ENCODE data around the gene SOX6. TPM values are rescaled to one million over a fixed set of nuclear protein-coding genes. Genes with fewer than 3 reads are reported as not detected.

SOX6 gene
- total RNA-seq, 1 experiment from 2014 or later, result under 0.01 TPM

DNA sequence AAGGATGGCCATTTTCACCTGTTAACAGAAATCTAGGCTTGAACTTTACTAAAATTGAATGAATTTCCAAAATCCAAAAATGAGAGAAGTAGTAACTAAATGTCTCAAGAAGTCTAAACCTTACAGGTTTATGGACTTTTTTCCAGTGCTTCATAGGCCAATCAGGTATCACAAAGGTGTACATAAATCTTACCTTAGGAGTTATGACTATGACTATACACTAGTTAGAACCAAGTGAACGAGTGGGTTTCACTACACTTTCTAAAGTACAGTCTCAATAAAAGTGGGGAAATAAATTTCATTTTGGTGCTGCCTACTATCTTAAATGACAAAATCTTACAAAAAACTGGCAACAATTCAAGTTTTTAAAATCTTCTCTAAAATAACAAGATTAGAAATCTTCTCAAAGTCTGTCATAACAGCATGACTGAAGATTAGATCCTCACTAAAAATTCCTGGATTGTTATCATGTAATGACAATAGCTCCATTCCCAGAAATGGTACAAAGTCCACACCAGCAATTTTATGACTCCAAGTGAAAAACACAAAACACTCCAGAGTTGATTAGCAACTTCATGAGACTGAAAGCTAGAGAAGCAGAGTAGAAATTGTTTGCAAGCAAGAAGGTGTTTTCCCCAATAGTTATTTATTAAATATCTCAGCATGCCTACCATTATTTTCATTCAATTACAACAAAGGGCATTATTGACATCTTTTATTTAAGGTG is 20.9 kb downstream of the SOX6 start:
- no peak for DNase-seq (ENCODE audit: low spot score)
- in situ Hi-C loops (cut with HindIII; ENCODE audit: low sequenced_read_pairs), result no loop called here

DNA sequence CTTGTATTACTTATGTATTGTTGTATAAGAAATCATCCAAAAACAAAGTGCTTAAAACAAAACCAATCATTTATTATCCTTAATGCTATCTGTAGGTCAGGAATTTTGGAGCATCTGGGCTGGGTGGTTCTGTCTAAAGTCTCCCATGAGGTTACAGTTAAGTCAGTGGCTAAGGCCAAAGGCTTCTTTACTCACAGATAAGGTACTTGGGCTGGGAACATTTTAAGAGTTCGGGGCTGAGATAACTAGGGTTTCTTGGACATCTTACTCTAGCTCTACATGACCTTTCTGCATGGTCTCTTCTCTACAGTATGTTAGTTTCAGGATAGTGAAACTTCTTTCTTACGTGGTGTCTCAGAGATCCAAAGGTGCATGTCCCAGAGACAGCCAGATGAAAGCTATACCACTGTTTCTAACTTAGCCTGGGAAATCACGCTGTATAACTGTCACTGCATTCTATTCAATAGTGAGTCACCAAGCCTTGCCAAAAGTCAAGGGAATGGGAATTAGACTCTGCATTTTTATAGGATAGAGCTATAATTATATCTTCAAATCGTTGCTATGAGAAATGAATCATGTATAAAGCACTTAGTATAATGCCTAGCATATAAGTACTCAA is 29.6 kb downstream of the SOX6 start:
- in situ Hi-C loops (cut with HindIII; ENCODE audit: low sequenced_read_pairs), result no loop called here
- no peak for DNase-seq (ENCODE audit: low spot score)

DNA sequence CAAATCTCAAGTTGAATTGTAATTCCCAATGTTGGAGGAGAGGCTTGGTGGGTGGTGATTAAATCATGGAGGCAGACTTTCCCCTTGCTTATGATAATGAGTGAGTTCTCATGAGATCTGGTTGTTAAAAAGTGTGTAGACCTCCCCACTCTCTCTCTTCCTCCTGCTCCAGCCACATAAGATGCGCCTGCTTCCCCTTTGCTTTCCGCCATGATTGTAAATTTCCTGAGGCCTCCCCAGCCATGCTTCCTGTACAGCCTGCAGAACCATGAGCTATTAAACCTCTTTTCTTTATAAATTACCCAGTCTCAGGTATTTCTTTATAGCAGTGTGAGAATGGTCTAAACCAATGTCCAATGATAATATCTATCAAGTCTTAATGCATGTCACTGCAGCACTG is 34.2 kb downstream of the SOX6 start:
- in situ Hi-C loops (cut with HindIII; ENCODE audit: low sequenced_read_pairs), result no loop called here
- no peak for DNase-seq (ENCODE audit: low spot score)

DNA sequence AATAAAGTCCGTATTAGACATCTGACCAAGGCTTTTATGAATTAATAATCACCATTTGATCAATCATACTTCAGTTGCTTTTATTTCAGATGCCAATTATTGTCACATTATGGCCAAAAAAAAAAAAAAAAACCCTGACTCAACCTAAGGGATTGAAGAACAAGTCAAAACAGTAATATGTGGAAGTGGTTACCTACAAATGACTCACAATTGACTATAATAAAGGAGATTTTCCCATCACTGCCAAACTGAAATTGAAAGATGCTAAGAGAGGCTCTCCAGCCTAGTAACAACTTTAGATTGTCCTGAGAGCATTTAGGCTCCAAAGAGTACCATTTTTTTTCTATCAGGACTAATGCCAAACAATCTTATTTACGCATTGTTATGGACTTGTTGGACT is 35.2 kb downstream of the SOX6 start:
- in situ Hi-C loops (cut with HindIII; ENCODE audit: low sequenced_read_pairs), result no loop called here

DNA sequence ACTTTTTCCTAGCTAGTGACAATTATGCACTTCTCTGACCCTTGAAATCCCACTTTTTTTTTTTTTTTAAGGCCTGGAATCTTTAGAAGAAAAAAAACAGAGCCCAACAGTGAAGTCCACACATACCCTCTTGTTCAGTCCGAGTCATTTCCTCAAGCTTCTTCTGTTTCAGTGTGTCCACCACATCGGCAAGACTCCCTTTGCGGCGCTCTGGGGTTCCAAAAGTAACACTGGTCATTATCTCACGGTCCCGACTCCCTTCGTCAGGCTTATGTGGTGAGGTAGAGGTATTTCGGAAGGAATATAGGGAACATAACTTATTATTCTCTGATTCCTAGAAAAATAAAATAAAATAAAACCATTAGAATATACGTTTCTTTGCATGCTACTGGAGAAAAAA is 38.0 kb downstream of the SOX6 start:
- in situ Hi-C loops (cut with HindIII; ENCODE audit: low sequenced_read_pairs), result no loop called here
- DNase-seq (ENCODE audit: low spot score), result no peak

More for the DNA sequence above, 35.2 kb downstream of the SOX6 start:
- no peak for DNase-seq (ENCODE audit: low spot score)

DNA sequence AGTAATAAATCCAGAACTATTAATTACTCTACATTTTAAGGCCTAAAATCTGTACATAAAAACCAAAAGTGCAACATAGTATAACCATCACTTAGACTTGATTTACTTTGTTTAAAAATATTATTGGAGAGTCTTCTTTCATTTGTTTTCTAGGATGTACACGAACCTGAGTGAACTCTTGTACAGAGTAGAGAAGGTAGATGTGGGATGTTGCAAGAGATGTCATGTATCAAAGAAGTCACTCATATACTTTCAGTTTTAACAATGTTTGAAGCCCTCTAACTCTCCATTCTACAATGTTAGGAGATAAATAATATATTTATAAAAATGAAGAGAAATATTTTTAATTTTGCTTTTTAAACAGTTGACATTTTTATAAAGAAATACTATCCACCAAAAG is 38.6 kb downstream of the SOX6 start:
- in situ Hi-C loops (cut with HindIII; ENCODE audit: low sequenced_read_pairs), result no loop called here
- no peak for DNase-seq (ENCODE audit: low spot score)

DNA sequence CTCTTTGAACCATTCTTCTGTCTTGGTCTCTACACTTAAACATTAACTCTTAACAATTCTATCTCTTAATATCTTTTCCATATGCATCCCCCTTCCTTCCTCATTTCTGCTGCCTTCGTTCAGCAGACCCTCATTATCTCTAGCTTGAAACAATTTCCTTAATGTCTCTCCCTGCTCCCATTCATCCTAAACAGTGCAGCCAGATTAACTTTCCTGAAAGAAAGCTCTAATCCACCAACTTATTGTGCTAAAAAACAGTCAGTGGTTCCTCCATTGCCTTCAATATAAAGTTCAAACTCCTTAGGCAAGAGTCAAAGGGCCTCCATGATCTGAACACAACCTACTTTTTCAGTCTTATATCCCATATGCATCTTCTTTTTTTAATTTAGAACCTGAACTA is 42.5 kb downstream of the SOX6 start:
- DNase-seq (ENCODE audit: low spot score), result no peak
- in situ Hi-C loops (cut with HindIII; ENCODE audit: low sequenced_read_pairs), result no loop called here

DNA sequence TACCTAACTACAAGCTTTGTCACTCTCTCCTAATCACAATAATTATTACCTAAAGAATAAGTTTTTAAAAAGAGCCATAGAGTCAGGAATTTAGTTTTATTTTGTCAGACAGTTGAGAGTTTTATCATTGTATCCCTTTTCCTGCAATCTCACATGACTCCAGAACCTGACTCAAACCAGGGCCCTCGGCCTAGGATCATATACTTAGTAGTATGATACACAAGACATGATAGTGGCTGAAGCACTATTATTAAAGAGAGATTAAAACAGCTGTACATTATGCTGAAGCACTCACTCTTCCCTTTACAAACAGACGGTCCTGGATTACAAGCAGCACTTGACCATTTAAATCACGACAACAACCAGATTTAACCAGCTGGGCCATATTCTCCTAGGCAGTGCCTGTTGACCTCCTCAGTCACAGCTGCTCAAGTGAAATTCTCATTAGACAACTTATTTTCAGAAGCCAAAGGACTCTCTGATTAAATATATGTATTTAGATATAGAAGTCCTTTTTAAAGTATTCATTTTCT is 44.0 kb downstream of the SOX6 start:
- no peak for DNase-seq (ENCODE audit: low spot score)
- in situ Hi-C loops (cut with HindIII; ENCODE audit: low sequenced_read_pairs), result no loop called here

DNA sequence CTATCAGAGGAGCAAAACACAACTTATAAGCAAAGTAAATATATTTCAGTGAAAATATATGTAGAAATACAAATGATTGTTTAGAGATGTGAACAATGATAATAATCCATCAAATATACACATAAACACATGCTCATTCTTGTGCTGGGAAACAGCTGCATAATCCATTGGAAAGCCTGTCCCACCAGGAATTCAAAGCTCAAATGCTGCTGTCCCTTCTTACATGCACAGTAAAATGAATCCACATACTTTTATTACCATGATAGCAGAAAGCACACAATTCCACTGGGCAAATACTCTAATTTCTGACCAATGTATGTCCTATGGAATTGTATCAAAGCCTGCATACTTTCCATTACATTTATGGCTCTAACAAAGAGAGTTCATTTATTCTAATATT is 44.5 kb downstream of the SOX6 start:
- in situ Hi-C loops (cut with HindIII; ENCODE audit: low sequenced_read_pairs), result no loop called here
- DNase-seq (ENCODE audit: low spot score), result no peak

DNA sequence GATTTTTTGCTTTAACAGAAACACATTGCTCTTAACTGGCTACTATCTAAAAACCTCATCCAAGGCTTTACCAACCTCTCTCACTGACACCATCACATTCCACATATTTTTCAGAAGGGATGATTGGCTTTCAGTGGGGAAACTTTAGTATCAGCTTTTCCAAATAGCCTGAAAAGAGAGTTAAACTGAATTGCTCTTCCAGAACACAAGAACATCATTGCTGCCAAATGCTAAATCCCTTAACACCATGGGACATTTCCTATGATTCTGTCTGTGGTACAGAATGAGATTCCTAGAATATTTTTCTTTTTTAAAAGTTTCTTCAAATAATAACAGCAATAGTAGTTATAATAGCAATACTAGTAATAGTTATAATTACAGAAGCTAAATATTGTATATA is 45.4 kb downstream of the SOX6 start:
- no peak for DNase-seq (ENCODE audit: low spot score)
- in situ Hi-C loops (cut with HindIII; ENCODE audit: low sequenced_read_pairs), result no loop called here

DNA sequence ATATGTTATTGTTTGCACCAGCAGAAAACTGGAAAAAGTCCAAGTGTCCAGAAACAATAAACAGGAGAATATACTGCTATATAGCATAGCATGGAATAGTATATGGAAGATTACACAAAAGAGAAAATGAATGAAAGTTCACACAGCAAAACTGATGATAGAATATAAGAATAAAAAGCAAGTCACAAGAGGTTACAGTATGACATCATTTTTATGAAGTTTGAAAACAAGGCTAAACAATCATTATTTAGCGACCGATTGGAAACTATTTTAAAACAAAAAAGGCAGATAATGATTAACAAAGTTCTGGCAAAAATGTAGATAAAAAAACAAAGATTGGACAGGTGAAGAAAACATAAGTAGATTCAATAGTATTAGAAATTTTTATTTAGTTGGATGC is 47.1 kb downstream of the SOX6 start:
- DNase-seq (ENCODE audit: low spot score), result no peak
- in situ Hi-C loops (cut with HindIII; ENCODE audit: low sequenced_read_pairs), result no loop called here

DNA sequence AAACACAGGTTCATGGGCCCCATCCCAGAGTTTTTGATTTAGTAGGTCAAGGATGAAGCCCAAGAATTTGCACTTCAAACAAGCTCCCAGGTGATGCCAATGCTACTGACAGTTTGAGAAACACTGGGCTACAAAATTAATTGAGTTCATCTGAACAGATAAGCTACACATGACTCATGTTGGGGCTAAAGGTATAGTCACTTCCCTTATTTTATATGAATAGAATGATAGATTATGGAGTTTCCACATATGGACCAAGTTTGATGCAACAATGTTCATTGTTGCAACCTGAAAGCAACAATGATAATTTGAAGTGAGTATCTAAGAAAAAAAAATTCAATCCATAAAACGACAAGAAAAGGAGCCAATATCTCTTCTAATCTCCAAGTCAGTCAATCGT is 54.9 kb downstream of the SOX6 start:
- in situ Hi-C loops (cut with HindIII; ENCODE audit: low sequenced_read_pairs), result no loop called here

DNA sequence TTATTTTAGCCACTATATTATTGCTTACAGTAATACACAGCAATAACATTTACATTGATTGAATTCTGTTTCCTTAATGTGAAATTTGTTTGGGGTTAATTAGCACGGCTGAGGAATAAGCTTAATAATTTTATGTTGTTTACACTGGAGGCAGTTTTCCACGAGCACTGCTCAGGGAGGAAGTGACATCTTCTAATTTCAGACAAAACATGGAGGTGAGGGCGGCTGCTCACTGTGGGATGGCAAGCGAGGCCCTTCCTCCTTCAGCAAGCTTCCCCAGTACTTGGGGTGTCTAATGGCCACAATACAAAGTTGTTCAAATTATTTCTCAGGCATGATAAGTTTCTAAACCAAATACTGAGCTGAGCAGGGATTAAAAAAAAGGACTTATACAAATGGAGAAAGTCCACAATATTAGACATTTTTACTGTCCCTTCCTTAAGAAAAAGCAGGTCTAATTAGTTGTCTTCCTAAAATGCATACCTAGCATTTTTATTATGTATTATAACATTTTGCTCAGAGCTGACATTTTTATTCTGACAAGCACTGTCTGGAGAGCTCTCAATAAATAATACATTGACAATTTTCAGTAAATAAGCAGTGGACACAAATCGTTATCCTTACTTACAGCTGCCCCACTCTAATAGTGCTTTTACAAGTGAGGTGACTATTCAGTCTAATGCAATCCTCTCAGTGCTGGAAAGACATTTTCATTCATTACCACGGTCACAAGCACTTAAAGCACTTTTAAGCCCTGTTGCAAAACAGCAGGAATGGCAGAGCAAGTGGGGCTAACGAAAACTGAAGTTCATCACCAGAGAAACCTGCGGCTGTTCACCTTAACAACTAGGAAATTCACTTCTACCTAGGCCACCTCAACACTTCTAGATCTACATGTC is 56.2 kb downstream of the SOX6 start:
- no peak for DNase-seq (ENCODE audit: low spot score)
- in situ Hi-C loops (cut with HindIII; ENCODE audit: low sequenced_read_pairs), result no loop called here

More for the DNA sequence above, 54.9 kb downstream of the SOX6 start:
- no peak for DNase-seq (ENCODE audit: low spot score)

DNA sequence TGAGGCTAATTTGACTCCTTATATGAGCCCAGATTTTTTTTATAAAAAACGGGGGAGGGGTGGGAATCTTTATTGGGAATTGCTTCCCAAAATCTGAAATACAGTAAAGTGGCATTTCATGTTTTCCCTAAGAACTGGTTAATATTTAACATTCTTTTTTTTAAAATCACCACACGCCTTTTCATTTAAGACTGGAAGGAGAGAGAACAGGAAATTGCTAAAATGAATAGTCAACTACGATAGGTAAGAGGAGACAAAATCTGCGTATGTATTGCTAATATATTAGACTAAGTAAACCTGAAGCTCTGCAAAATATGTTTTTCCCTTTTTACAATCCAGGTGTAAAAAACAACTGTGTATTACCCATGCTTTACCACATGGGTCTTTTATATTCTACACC is 57.0 kb downstream of the SOX6 start:
- no peak for DNase-seq (ENCODE audit: low spot score)
- in situ Hi-C loops (cut with HindIII; ENCODE audit: low sequenced_read_pairs), result no loop called here

DNA sequence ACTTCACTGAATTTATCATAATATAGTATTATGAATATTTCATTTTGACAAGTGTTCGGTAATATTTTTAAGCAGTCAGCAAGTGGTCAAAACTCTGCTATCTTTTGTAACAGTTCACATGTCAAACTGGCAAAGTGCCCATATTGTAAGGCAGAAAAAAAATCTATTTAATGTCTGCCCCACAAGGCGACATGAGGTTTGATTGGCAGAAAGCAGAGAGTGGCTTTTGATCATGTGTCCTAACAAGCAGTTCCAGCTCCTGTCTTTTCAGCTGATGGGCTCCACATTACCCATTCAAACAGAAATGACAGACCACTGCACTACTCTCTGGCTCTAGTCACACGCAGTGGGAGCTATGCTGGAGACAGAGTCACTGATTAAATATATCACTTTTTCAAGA is 59.0 kb downstream of the SOX6 start:
- no peak for DNase-seq (ENCODE audit: low spot score)
- in situ Hi-C loops (cut with HindIII; ENCODE audit: low sequenced_read_pairs), result no loop called here

DNA sequence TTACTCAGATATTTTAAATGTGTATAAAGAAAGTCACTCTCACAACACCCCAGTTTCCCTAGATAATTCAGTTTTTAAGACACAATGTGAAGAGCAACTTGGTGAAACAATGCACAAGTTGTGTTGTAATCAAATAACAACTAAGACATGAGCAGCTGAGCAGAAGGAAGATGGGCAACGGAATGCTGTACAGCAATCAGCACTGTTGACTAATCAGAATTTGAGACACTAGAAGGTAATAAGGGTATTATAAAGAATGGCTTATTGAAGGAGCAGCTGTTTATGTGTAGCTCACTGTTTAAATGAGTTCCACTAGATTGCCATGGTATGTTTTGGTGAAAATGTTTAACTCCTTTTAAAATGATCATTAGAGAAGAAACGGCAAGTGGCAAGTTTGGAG is 60.1 kb downstream of the SOX6 start:
- in situ Hi-C loops (cut with HindIII; ENCODE audit: low sequenced_read_pairs), result no loop called here
- DNase-seq (ENCODE audit: low spot score), result no peak

DNA sequence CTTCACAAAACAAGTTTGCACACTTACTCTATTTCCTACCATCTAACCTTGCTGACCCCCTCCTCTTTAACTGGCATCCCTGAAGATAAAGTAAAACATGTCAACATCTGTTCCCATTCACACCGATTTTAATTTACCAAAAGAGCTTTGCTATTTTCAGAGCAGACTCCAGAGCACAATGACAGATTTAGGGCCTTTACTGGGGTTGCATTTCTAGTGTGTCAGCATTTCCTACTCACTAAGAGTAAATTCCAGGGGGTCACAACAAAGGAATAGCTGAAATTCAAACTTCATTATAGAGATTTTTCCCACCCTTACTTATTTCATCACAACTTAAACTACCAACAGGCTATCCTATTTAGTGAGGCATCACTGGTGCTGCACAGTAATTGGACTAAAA is 60.8 kb downstream of the SOX6 start:
- in situ Hi-C loops (cut with HindIII; ENCODE audit: low sequenced_read_pairs), result no loop called here
- no peak for DNase-seq (ENCODE audit: low spot score)

DNA sequence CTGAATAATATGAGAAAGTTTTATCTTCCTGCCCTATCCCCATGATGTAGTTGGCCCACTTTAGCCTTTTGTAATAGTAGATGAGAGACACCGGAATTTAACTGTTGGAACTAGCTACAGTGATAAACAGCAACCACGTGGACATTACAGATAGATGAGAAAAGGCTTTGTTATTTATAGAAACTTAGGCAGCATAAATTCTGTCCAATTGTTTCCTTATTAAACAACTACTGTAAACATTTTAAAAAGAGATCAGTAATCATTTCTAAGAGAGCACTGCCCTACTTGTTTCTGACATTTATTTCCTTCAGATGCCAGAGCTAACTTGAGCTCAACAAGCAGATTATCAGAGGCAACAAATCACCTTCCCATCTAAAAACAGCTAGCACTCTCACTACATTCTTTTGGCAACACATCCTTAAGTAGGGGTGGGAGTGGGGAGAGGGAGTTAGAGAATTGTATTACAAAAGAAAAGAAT is 63.1 kb downstream of the SOX6 start:
- in situ Hi-C loops (cut with HindIII; ENCODE audit: low sequenced_read_pairs), result no loop called here
- DNase-seq (ENCODE audit: low spot score), result no peak

DNA sequence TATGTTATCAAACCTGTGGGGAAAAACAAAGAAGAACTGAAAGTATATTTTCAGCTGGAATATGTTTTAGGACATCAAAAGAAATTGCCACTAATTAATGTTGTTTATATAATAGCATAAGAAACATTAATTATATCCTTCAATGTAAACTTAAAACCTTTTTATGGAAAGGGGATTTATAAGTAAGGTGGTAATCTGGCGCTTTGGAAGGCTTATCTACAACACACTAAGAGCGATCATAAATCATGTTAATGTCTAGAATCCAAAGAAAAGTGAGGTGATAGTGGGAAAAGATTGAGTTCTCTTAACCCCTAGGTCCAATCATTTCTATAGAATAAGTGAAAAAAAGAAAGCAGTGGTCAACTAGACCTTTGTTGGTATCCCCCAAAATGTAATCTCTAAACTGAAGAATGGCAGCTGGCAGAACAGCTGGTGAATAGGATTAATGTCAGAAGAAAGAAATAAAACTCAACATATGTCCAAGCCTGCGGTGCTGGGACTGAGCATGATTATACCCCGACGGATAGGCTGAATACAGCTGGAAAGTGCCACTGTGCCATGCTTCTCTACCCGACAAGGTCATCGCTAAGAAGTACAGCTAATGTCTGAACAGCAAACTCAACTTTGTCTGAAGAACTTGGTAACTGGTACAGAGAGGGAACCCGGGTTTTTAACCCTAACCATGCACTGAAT is 64.0 kb downstream of the SOX6 start:
- in situ Hi-C loops (cut with HindIII; ENCODE audit: low sequenced_read_pairs), result no loop called here
- DNase-seq (ENCODE audit: low spot score), result no peak

All from G401 (cell line).